ENCODE results near the gene PHKA1.
"Not testable (repeated sequence)": the region's sequence is repeated elsewhere in the genome, so short reads cannot be mapped to it uniquely, and the experiment has no call there.

Gene PHKA1

DNA sequence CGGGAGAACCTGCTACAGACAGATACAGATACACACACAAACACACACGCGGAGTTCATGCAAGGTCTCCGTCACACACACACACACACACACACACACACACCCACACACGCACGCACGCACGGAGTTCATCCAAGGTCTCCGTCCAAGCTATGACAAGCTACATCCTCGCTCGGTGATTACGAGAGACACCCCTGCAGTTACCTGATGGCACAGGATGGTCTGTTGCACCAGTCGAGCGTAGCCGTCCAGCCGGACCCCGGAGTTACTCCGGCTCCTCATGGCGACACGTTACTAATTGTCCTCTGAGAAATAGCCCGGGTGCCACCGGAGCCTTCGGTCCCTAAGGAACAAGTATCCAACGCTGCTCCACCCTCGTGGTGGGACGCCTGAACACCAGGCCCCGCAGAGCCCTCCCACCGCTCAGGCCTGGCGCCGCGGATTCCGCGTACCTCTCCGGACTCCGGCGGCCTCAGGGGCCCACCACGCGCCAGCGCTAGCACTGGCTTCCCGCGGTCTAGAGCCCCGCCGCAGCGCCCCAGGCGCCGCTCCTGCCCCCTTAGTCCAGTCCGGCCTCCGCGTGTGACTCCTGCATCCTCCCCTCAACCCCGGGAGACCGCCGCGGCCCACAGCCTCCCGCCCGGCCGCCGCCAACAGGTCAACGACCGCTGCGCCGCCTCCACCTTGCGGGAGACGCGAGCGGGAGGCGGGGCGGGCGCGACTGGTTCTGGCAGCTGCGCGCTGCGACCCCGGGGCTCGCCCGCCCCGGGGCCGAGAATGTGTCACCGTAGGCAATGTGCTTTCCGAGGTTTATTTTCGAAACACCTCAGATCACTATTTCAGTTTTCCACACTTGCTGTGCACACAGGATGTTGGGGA lies at the start of gene PHKA1:
TSS of gene PHKA1 (minus strand) at position 708 of the 879 bp plus-strand sequence. CDS start at position 282, 426 bp downstream.
- peak in 33 of 42 donors; percentile 8 to 53 (median 29) for DNase-seq
- intact Hi-C loops (cut with DNase I), result not testable (repeated sequence)

- intact Hi-C loops (cut with DNase I), result not testable (repeated sequence)
Observed at GRCh38 chrX:72760454-72760853, 46.3 kb upstream of the PHKA1 start.

GRCh38 chrX:72748545-72748944 lies 34.4 kb upstream of the PHKA1 start:
- intact Hi-C loops (cut with DNase I); DNase-seq: not testable (repeated sequence)

More at GRCh38 chrX:72760454-72760853, 46.3 kb upstream of the PHKA1 start:
- DNase-seq, result not testable (repeated sequence)

GRCh38 chrX:72745546-72745945 lies 31.4 kb upstream of the PHKA1 start:
- DNase-seq; intact Hi-C loops (cut with DNase I): not testable (repeated sequence)

DNA sequence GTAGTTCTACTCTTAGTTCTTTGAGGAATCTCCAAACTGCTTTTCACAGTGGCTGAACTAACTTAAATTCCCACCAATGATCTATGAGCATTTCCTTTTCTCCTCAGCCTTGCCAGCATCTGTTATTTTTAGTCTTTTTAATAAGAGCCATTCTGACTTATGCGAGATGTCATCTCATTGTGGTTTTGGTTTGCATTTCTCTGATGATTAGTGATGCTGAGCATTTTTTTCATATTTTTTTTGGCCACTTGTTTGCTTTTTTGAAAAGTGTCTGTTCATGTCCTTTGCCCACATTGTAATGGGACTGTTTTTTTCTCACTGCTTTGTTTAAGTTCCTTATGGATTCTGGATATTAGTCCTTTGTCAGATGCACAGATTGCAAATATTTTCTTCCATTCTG lies 21.5 kb upstream of the PHKA1 start:
- intact Hi-C loops (cut with DNase I), result no loop called here
- no peak for DNase-seq

- intact Hi-C loops (cut with DNase I); DNase-seq: not testable (repeated sequence)
Observed at GRCh38 chrX:72733636-72734035, 19.5 kb upstream of the PHKA1 start.

DNA sequence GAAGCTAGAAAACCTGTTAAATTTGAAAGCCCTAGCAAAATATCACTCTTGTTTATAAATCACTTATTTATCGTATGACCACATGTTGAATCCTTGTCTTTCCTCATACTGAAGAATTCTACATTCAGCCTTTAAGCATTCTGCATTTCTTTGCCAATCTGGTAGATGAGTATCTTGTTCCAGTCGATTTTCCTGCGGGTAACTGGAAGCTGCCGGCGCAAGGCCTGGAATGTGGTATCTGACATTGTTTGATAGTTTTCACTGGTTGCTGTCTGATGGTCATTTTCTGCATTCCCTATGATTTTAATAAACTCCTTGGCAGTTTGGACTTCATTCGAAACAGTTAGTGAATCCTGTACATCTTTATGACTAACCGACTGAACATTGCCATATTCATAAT lies 13.7 kb upstream of the PHKA1 start:
- intact Hi-C loops (cut with DNase I), result no loop called here
- DNase-seq, result no peak

DNA sequence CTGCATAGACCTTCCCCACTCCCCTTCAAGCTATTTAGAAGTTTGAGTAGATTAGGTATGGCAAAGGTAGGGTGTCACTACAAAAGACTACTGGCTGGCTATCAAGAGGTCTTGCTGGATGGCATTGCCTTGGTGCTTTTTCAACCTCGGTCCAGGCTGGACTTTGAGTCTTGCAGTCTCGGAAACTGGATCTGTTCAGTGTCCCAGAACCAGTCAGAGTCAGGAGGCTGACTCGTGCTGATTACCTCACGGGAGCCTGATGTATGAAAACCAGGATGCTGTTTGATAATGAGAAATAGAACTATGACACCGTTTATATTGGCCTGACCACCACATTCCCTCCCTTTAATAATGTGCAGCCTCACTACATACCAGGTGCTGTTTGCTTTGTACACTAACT lies 2.7 kb upstream of the PHKA1 start:
- no peak for DNase-seq
- intact Hi-C loops (cut with DNase I), result no loop called here

- no peak for DNase-seq
- intact Hi-C loops (cut with DNase I), result no loop called here
Observed at GRCh38 chrX:72715546-72715945, 1.4 kb upstream of the PHKA1 start.

GRCh38 chrX:72714478-72714916 lies 391 bp upstream of the PHKA1 start:
- DNase-seq, result peak in 41 of 42 donors; percentile 5 to 69 (median 36)
- intact Hi-C loops (cut with DNase I), result no loop called here

GRCh38 chrX:72713130-72713529 lies 976 bp downstream of the PHKA1 start:
- intact Hi-C loops (cut with DNase I), result no loop called here
- no peak for DNase-seq

DNA sequence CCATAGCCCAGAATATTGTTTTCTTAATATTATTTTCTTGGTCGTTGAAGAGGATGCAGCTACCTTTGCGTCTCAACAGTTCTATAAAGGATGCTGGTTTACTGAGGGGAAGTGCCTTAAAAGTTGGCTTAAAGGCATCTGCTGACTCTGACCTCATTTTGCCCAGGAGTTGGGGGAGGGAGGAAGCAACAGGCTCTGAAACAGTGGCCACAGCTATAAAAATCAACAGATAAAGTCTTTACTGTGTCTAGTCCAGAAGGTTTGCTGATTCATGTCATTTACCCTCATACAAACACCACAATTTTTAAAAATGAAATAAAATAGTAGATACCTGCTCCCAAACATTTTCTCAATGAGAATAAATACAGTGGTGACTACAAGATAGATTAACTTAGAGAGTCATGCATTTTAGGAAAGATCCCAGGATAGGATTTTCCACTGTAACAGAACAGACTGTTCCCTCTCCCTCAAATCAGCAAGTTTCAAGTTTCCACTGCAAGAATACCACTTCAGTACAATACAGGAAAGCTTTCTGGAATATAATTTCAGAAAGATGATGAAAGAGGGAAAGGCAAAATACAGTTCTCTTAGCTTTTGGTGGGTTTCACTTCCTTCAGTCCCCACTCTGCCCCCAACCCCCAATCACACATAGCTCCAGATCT lies 1.9 kb downstream of the PHKA1 start:
- DNase-seq, result no peak
- intact Hi-C loops (cut with DNase I), result no loop called here

- DNase-seq, result no peak
- intact Hi-C loops (cut with DNase I), result no loop called here
Observed at GRCh38 chrX:72705814-72706213, 8.3 kb downstream of the PHKA1 start.

DNA sequence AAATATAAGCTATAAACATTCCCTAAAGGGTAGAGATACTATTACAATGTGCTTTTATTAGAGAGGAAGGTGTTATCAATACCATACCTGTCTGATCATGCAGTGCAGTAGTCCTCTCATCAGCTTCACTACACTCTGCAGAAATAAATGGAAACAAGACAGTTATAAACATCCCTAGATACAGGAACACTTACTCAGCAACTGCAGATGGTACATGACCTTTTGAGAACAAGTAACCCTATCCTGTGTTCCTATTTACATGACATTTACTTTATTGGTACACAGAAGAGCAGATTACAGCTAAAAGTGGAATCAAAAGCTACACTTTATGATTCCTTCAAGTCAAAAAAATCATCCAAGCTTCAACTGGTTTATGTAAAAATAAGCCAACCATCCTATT lies 9.0 kb downstream of the PHKA1 start:
- intact Hi-C loops (cut with DNase I), result no loop called here
- no peak for DNase-seq

DNA sequence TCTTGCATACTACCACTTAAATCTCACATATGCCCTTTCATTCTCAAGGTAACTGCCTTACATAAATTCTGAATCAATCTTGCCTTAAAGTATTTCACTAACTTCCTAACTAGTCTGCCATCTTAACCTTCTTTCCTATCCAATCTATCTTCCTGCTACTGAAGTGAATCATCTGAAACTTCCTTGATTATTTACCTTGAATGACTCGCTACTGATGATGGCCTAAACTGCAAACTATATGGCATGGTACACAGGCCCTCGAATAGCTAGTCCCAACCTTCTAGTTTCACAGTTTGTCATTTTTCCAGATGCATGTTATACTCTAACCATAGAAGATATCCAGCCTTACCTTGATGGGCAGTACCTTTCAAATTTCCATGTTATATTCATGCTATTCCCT lies 19.9 kb downstream of the PHKA1 start:
- no peak for DNase-seq
- intact Hi-C loops (cut with DNase I), result no loop called here

DNA sequence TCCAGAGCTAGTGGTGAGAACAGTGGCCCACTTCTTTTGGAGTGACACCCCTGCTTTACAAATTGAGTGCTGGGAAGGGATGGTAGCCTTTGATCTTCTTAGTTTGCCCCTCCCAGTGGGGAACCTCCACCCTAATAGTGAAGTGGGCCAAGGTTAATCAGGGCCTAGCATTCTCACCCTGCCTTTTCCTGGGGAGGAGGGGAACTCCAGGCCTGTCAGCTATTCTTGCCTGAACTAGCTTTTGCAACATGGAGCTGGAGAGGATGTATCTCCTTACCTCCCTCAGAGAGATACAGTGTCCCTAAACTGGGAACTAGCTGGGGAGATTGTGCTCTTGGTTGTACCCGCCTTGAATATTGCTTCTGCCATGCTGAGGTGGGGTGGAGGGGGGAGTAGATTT lies 20.6 kb downstream of the PHKA1 start:
- DNase-seq, result peak in 3 of 42 donors; percentile 1 to 16 (median 4)

GRCh38 chrX:72687396-72687795 lies 26.7 kb downstream of the PHKA1 start:
- DNase-seq, result no peak
- intact Hi-C loops (cut with DNase I), result no loop called here

More for the DNA sequence above, 20.6 kb downstream of the PHKA1 start:
- intact Hi-C loops (cut with DNase I), result no loop called here

GRCh38 chrX:72685810-72686456 lies 28.2 kb downstream of the PHKA1 start:
- intact Hi-C loops (cut with DNase I), result no loop called here
- no peak for DNase-seq

- intact Hi-C loops (cut with DNase I), result no loop called here
- no peak for DNase-seq
Observed at GRCh38 chrX:72685018-72685417, 29.1 kb downstream of the PHKA1 start.

DNA sequence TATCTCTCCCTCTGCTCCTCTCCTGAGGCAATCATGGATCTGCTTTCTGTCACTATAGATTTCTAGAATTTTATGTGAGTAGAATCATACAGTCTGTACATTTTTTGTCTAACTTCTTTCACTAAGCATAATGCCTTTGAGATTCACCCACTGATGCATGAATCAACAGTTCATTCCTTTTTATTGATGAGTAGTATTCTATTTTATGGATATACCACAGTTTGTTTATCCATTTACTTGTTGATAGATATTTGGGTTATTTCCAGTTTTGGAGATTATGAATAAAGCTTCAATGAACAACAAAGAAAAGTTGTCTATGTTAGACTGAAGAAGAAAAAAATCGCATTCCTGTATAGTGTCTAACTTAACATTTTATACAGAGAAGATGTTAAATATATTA lies 30.5 kb downstream of the PHKA1 start:
- intact Hi-C loops (cut with DNase I), result no loop called here
- DNase-seq, result no peak

Measured in head of caudate nucleus (tissue), 42 donors.